Heart left ventricle (tissue), 13 donors: ENCODE data around the gene LRRFIP1.

Experiments used
- POLR2A ChIP-seq, 2 donors: fragments of 450-650 bp; IDR thresholded peaks; one replicate each; pipeline ENCODE4 v1.6.1; 2017; ENCODE audit warnings: antibody characterized with exemption in 2 of 2, mild to moderate bottlenecking in 2 of 2, moderate library complexity in 2 of 2
- TF ChIP-seq, protein P1 (sequence below), 12 donors: fragments of 200-600 bp; sonication (generic) in 4 of 12; IDR thresholded peaks; one replicate each; pipeline versions ENCODE4 v1.5.0 to v1.8.0; 2018 to 2022; ENCODE audit warnings: antibody characterized with exemption in 12 of 12, mild to moderate bottlenecking in 5 of 12
- donor health status: ischemic (EF 13 %, LVEDD 7.1; RV severe dilation, severe dysfunction).
- donor health status: DM: no; HTN: yes; CAD: no.
- donor health status: DM: no; HTN: no; CAD: no.
- donor health status: ischemic (EF 25% LVEDD 6.9; RV normal size, moderate dysfunction).
- donor health status: ischemic (EF 25% LVEDD 5.7; RV mildly dilated, moderate dysfunction).
- donor health status: ischemic (EF 35%, LVEDD 5.7; RV mildly dilated, moderate dysfunction).
- donor health status: nonischemic (EF 11% LVEDD 7.7; RV severe dilation, severe dysfunction).
- donor health status: DM: yes; HTN: yes; CAD: no.
- donor health status: PGD.
- donor health status: ischemic (EF 29% LVEDD 5.4; RV normal size, mild dysfunction).
- donor health status: nonischemic (EF 23%, LVEDD 6.1; RV moderate dilation, normal function).

DNA sequence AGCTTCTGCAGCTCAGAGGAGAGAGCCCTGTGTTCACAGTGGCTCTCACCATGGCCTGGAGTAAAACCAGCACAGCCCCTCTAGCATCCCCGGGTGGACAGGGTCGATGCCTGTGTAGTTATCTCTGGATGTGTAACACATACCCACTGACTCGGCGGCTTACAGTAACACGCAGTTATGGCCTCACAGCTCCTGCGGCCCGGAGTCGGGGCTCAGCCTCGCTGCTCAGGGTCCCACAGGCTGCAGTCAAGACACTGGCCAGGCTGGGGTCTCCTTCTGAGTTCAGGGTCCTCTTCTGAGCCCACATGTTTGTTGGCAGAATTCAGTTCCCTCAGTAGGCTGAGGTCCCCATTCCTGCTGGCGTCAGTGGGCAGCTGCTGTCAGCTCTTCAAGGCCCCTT is 34.4 kb upstream of the LRRFIP1 start:
- TF ChIP-seq, protein P1, sequence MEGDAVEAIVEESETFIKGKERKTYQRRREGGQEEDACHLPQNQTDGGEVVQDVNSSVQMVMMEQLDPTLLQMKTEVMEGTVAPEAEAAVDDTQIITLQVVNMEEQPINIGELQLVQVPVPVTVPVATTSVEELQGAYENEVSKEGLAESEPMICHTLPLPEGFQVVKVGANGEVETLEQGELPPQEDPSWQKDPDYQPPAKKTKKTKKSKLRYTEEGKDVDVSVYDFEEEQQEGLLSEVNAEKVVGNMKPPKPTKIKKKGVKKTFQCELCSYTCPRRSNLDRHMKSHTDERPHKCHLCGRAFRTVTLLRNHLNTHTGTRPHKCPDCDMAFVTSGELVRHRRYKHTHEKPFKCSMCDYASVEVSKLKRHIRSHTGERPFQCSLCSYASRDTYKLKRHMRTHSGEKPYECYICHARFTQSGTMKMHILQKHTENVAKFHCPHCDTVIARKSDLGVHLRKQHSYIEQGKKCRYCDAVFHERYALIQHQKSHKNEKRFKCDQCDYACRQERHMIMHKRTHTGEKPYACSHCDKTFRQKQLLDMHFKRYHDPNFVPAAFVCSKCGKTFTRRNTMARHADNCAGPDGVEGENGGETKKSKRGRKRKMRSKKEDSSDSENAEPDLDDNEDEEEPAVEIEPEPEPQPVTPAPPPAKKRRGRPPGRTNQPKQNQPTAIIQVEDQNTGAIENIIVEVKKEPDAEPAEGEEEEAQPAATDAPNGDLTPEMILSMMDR (IDR thresholded peaks at IDR 0.05), result no peak
- no peak for TF ChIP-seq POLR2A (IDR thresholded peaks at IDR 0.05)
